HUES48 (cell line): Measurements from ENCODE around the gene OR4N2.
"Not testable (repeated sequence)": the region's sequence is repeated elsewhere in the genome, so short reads cannot be mapped to it uniquely, and the experiment has no call there.

Experiments
- H3K27ac ChIP-seq: one replicate; pipeline ENCODE4 v1.7.0; 2013; ENCODE audit warnings: low read depth, low read length, inconsistent platforms
- H3K27me3 ChIP-seq: 2 replicates; pipeline ENCODE4 v1.6.1; 2013; ENCODE audit warnings: mild to moderate bottlenecking, low read length; ENCODE audit not compliant: control insufficient read depth, insufficient read depth
- H3K36me3 ChIP-seq: 2 replicates; pipeline ENCODE4 v1.6.1; 2013; ENCODE audit warnings: low read length; ENCODE audit not compliant: control insufficient read depth, insufficient read depth
- H3K4me1 ChIP-seq: 2 replicates; pipeline ENCODE4 v1.6.1; 2013; ENCODE audit warnings: mild to moderate bottlenecking, low read length; ENCODE audit not compliant: control insufficient read depth, insufficient read depth
- H3K4me3 ChIP-seq: 2 replicates; pipeline ENCODE4 v1.5.1; 2013; ENCODE audit warnings: mild to moderate bottlenecking, low read depth, low read length
- H3K9ac ChIP-seq: 2 replicates; pipeline ENCODE4 v1.6.1; 2013; ENCODE audit warnings: mild to moderate bottlenecking, low read depth, low read length, moderate library complexity
- H3K9me3 ChIP-seq: 2 replicates; pipeline ENCODE4 v1.6.1; 2013; ENCODE audit warnings: low read length; ENCODE audit not compliant: control insufficient read depth, insufficient read depth

OR4N2 gene

DNA sequence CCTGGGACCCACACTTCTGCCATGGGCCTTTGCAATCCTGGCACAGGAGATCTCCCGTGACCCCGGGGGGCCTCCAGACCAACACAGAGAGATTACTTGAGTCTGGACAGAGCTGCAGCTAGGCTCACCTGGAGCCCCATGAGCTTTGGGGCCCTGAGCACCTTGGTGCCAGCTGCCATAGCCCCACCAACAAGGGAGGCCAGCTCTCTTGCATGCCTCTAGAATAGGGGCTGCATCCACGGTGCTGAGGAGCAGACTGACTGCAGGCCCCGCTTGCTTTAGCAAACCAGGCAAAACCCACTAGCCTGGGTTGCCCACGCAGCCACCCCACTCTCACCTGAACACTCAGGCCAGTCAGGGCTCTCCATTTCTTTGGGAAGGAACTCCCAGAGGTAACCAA is 3.7 kb upstream of the OR4N2 start:
- Histone ChIP-seq H3K4me1 (no peaks in the 10 kb centered on the region), H3K27me3 (no peaks in the 10 kb centered on the region), H3K4me3 (no peak overlapping the region), H3K27ac (no peak overlapping the region), H3K9ac (no peak overlapping the region), H3K36me3 (no peaks in the 10 kb centered on the region), H3K9me3 (peaks cover 89% of the 10 kb centered on the region)

GRCh38 chr14:19800282-19801117 is 3.1 kb upstream of the OR4N2 start:
- H3K9ac ChIP-seq = no peak overlapping the region
- H3K36me3 ChIP-seq = no peaks in the 10 kb centered on the region
- H3K9me3 ChIP-seq = peaks cover 89% of the 10 kb centered on the region
- no peak overlapping the region for H3K27ac ChIP-seq
- no peaks in the 10 kb centered on the region for H3K4me1 ChIP-seq
- H3K27me3 ChIP-seq = no peaks in the 10 kb centered on the region
- no peak overlapping the region for H3K4me3 ChIP-seq

DNA sequence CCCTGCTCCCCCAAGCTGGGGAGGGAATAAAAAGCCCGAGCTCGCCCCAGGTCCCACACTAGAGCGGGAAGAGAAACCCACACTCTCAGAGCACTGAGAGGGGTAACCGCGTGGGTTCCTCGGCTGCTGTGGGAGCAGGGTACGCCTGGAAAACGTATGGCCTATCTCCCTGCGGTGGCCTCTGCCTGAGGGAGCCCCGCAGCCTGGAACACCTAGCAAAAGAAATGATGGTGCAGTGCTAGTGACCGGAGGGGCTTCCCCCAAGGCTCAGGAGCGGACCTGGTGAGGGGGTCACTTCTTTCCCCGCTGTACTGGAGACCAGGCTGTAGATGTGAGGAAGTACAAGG is 2.5 kb upstream of the OR4N2 start:
- Histone ChIP-seq H3K27me3 (no peaks in the 10 kb centered on the region), H3K4me3 (no peak overlapping the region), H3K27ac (no peak overlapping the region), H3K9me3 (peaks cover 89% of the 10 kb centered on the region), H3K4me1 (no peaks in the 10 kb centered on the region), H3K36me3 (no peaks in the 10 kb centered on the region), H3K9ac (no peak overlapping the region)

DNA sequence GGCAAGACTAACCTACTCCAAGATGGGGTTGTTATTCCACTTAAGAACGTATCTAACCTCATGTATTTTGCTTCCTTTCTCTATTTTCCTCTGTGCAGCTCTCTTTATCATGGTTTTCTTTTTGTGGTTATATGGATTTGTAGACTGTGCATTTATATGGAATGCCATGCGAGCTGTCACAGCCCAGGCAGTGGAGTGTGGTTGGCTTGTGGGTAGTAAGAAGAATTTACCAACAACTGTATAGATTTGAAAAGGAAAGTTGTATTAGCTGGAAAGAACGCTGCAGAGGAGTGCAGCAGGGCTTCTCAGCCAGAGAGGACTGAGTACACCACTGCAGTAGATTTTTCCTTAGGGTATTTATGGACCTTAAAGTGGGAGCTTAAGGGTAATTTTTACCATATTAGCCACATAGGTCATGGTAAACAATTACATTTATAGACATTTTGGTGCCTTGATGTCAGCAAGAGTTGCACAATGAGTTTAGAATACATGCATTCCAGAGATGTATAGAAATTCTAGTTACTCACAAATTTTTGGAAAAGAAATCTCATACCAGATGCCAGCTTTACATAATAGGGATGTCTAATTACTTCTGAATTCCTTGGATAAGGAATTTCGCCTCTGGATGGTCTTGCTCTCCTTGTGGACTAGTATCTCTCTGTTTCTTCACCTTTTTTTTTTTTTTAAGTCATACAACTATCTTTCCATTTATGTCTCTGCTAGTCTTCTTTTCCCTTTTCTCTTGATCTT is 9.8 kb downstream of the OR4N2 start:
- H3K27ac ChIP-seq, H3K4me3 ChIP-seq, H3K36me3 ChIP-seq, H3K27me3 ChIP-seq, H3K9ac ChIP-seq, H3K4me1 ChIP-seq: not testable (repeated sequence)
- peaks cover 57% of the 10 kb centered on the region for H3K9me3 ChIP-seq

DNA sequence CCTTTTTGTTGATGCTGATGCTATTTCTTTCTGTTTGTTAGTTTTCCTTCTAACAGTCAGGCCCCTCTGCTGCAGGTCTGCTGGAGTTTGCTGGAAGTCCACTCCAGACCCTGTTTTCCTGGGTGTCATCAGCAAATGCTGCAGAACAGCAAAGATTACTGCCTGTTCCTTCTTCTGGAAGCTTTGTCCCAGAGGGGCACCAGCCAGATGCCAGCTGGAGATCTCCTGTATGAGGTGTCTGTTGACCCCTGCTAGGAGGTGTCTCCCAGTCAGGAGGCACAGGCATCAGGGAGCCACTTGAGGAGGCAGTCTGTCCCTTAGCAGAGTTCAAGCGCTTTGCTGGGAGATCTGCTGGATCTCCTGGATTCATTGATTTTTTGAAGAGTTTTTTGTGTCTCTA is 16.3 kb downstream of the OR4N2 start:
- not testable (repeated sequence) for H3K9ac ChIP-seq, H3K4me3 ChIP-seq, H3K27ac ChIP-seq, H3K27me3 ChIP-seq, H3K36me3 ChIP-seq, H3K4me1 ChIP-seq
- peaks cover 58% of the 10 kb centered on the region for H3K9me3 ChIP-seq

- not testable (repeated sequence) for H3K27me3 ChIP-seq, H3K36me3 ChIP-seq, H3K4me1 ChIP-seq, H3K9ac ChIP-seq, H3K27ac ChIP-seq, H3K4me3 ChIP-seq
- H3K9me3 ChIP-seq = peaks cover 59% of the 10 kb centered on the region
Observed at GRCh38 chr14:19821016-19821415, 17.4 kb downstream of the OR4N2 start.

GRCh38 chr14:19823178-19823577 is 19.6 kb downstream of the OR4N2 start:
- H3K9me3 ChIP-seq = peaks cover 74% of the 10 kb centered on the region
- no peaks in the 10 kb centered on the region for H3K4me1 ChIP-seq
- H3K9ac ChIP-seq = no peak overlapping the region
- H3K27ac ChIP-seq = no peak overlapping the region
- no peaks in the 10 kb centered on the region for H3K27me3 ChIP-seq
- no peak overlapping the region for H3K4me3 ChIP-seq
- H3K36me3 ChIP-seq = no peaks in the 10 kb centered on the region

DNA sequence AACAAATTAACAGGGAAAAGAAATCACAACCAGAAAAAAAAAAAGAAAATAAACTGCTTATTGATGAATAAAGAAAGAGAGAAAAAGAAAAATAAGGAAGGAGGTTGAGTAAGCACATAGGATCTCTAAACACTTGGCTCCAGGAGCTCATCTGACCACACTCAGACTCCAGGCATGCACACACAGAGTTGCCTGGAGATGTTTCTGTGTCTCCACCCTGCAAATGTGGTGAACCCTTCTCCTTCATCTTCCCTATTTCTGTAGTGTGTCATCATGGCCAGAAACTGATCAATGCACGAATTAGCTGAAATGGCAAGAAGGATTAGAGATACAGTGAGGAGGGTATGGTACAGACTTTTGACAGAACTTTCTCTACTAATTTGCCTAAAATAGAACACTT is 20.2 kb downstream of the OR4N2 start:
- no peaks in the 10 kb centered on the region for H3K36me3 ChIP-seq
- no peaks in the 10 kb centered on the region for H3K27me3 ChIP-seq
- H3K9me3 ChIP-seq = peaks cover 79% of the 10 kb centered on the region
- H3K9ac ChIP-seq = no peak overlapping the region
- H3K27ac ChIP-seq = no peak overlapping the region
- H3K4me3 ChIP-seq = no peak overlapping the region
- no peaks in the 10 kb centered on the region for H3K4me1 ChIP-seq

DNA sequence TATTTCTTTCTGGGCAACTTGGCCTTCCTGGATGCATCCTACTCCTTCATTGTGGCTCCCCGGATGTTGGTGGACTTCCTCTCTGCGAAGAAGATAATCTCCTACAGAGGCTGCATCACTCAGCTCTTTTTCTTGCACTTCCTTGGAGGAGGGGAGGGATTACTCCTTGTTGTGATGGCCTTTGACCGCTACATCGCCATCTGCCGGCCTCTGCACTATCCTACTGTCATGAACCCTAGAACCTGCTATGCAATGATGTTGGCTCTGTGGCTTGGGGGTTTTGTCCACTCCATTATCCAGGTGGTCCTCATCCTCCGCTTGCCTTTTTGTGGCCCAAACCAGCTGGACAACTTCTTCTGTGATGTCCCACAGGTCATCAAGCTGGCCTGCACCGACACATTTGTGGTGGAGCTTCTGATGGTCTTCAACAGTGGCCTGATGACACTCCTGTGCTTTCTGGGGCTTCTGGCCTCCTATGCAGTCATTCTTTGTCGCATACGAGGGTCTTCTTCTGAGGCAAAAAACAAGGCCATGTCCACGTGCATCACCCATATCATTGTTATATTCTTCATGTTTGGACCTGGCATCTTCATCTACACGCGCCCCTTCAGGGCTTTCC is 24.2 kb downstream of the OR4N2 start:
- not testable (repeated sequence) for H3K27me3 ChIP-seq, H3K4me3 ChIP-seq, H3K36me3 ChIP-seq, H3K27ac ChIP-seq, H3K4me1 ChIP-seq, H3K9ac ChIP-seq
- peaks cover 85% of the 10 kb centered on the region for H3K9me3 ChIP-seq

GRCh38 chr14:19828314-19828713 is 24.7 kb downstream of the OR4N2 start:
- Histone ChIP-seq H3K27ac (no peak overlapping the region), H3K27me3 (no peaks in the 10 kb centered on the region), H3K9me3 (peaks cover 86% of the 10 kb centered on the region), H3K36me3 (no peaks in the 10 kb centered on the region), H3K4me3 (no peak overlapping the region; the same call in 1 of the 2 replicates), H3K9ac (no peak overlapping the region), H3K4me1 (no peaks in the 10 kb centered on the region)

DNA sequence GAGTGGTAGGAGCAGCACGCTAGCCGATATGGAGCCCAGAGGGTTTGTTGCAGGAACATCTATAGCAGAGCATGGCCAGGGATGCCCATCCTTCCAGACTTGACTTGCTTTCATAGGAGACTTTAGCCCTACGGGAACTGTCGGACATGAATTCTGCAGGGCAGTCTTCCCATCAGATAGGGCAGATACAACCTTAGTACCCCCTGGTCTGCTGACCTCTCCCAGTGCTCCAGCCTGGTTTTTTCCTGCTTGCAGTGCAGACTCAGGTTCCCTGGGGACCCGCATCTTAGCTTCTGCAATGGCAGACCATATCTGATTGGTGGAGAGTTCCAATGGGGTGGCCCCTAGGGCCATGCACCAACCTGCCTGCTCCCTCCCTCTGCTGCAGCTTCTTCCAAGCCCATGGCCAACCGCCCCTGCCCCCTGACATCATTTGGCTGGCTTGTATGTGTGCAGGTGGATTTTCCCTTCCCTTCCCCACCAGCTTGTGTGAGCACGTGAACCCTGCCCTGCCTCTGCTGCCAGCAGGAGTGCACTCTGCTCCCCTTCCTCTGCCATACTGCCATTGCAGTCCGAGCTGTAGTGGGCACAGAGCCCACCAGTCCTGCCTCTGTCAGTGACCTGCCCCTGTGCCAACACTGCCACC is 30.8 kb downstream of the OR4N2 start:
- H3K27me3 ChIP-seq, H3K36me3 ChIP-seq, H3K4me1 ChIP-seq, H3K9ac ChIP-seq, H3K27ac ChIP-seq, H3K4me3 ChIP-seq: not testable (repeated sequence)
- H3K9me3 ChIP-seq = peaks cover 97% of the 10 kb centered on the region
